ENCODE data around the gene ABLIM1.

Gene ABLIM1

GRCh38 chr10:114648368-114648767 lies 9.7 kb downstream of the ABLIM1 start (continued):
- TF ChIP-seq ZBTB44 (tag by site-specific recombination; IDR thresholded peaks at IDR 0.05) (peak; percentile 75), ZNF24 (tag by site-specific recombination; IDR thresholded peaks at IDR 0.05) (peak; percentile 68; the same call in 1 of the 2 replicates), PRDM6 (tag by site-specific recombination; IDR thresholded peaks at IDR 0.05) (peak; percentile 77), PRDM10 (tag by site-specific recombination; IDR thresholded peaks at IDR 0.05) (peak; percentile 60), INSM2 (tag by site-specific recombination; IDR thresholded peaks at IDR 0.05) (peak; percentile 80), ZNF362 (tag by site-specific recombination; IDR thresholded peaks at IDR 0.05) (no peak), MYNN (tag by site-specific recombination; IDR thresholded peaks at IDR 0.05; ENCODE audit: borderline replicate concordance) (no peak), ZFP37 (tag by site-specific recombination; IDR thresholded peaks at IDR 0.05) (no peak), ZNF580 (tag by site-specific recombination; IDR thresholded peaks at IDR 0.05) (peak; percentile 75; the same call in 1 of the 2 replicates), ZNF692 (tag by site-specific recombination; IDR thresholded peaks at IDR 0.05) (peak; percentile 88), KLF17 (tag by site-specific recombination; IDR thresholded peaks at IDR 0.05) (0 out of 2 replicates have a peak, but pooled peaks have one; percentile 3), ZBTB17 (tag by site-specific recombination; IDR thresholded peaks at IDR 0.05) (peak; percentile 49; the same call in 1 of the 2 replicates), KLF16 (tag by site-specific recombination; IDR thresholded peaks at IDR 0.05) (0 out of 2 replicates have a peak, but pooled peaks have one; percentile 32), ZNF629 (tag by site-specific recombination; IDR thresholded peaks at IDR 0.05) (peak; percentile 75), ZSCAN23 (tag by site-specific recombination; IDR thresholded peaks at IDR 0.05) (0 out of 2 replicates have a peak, but pooled peaks have one; percentile 21), ZNF660 (tag by site-specific recombination; IDR thresholded peaks at IDR 0.05) (peak; percentile 81)
